ENCODE data around the gene CNTNAP2. TPM values are rescaled to one million over a fixed set of nuclear protein-coding genes. Genes with fewer than 3 reads are reported as not detected.

Gene CNTNAP2
- total and polyA plus RNA-seq, 2 of the 8 experiments (the other 6 are each of a cell fraction or from before 2014, with no cell fraction given), result 27.9 to 71.0 TPM

DNA sequence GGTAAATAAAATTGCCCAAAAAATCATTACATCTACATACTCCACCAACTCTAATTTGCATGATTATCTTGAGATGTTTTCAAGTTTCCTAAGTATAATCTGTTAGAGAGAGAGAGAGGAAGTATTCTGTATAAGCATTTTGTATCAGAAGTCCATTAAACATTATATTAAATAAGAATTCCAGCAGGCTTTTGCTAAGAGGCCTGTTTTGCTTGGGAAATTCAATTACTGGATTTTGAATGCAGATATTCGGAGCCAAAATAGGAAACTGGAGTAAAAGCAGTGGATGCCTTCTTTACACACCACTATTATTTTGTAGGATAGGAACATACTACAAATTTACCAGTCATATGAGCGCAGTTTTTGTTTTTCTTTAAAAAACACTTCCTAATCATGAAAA lies 727.8 kb downstream of the CNTNAP2 start (continued):
- TF ChIP-seq, protein P1, sequence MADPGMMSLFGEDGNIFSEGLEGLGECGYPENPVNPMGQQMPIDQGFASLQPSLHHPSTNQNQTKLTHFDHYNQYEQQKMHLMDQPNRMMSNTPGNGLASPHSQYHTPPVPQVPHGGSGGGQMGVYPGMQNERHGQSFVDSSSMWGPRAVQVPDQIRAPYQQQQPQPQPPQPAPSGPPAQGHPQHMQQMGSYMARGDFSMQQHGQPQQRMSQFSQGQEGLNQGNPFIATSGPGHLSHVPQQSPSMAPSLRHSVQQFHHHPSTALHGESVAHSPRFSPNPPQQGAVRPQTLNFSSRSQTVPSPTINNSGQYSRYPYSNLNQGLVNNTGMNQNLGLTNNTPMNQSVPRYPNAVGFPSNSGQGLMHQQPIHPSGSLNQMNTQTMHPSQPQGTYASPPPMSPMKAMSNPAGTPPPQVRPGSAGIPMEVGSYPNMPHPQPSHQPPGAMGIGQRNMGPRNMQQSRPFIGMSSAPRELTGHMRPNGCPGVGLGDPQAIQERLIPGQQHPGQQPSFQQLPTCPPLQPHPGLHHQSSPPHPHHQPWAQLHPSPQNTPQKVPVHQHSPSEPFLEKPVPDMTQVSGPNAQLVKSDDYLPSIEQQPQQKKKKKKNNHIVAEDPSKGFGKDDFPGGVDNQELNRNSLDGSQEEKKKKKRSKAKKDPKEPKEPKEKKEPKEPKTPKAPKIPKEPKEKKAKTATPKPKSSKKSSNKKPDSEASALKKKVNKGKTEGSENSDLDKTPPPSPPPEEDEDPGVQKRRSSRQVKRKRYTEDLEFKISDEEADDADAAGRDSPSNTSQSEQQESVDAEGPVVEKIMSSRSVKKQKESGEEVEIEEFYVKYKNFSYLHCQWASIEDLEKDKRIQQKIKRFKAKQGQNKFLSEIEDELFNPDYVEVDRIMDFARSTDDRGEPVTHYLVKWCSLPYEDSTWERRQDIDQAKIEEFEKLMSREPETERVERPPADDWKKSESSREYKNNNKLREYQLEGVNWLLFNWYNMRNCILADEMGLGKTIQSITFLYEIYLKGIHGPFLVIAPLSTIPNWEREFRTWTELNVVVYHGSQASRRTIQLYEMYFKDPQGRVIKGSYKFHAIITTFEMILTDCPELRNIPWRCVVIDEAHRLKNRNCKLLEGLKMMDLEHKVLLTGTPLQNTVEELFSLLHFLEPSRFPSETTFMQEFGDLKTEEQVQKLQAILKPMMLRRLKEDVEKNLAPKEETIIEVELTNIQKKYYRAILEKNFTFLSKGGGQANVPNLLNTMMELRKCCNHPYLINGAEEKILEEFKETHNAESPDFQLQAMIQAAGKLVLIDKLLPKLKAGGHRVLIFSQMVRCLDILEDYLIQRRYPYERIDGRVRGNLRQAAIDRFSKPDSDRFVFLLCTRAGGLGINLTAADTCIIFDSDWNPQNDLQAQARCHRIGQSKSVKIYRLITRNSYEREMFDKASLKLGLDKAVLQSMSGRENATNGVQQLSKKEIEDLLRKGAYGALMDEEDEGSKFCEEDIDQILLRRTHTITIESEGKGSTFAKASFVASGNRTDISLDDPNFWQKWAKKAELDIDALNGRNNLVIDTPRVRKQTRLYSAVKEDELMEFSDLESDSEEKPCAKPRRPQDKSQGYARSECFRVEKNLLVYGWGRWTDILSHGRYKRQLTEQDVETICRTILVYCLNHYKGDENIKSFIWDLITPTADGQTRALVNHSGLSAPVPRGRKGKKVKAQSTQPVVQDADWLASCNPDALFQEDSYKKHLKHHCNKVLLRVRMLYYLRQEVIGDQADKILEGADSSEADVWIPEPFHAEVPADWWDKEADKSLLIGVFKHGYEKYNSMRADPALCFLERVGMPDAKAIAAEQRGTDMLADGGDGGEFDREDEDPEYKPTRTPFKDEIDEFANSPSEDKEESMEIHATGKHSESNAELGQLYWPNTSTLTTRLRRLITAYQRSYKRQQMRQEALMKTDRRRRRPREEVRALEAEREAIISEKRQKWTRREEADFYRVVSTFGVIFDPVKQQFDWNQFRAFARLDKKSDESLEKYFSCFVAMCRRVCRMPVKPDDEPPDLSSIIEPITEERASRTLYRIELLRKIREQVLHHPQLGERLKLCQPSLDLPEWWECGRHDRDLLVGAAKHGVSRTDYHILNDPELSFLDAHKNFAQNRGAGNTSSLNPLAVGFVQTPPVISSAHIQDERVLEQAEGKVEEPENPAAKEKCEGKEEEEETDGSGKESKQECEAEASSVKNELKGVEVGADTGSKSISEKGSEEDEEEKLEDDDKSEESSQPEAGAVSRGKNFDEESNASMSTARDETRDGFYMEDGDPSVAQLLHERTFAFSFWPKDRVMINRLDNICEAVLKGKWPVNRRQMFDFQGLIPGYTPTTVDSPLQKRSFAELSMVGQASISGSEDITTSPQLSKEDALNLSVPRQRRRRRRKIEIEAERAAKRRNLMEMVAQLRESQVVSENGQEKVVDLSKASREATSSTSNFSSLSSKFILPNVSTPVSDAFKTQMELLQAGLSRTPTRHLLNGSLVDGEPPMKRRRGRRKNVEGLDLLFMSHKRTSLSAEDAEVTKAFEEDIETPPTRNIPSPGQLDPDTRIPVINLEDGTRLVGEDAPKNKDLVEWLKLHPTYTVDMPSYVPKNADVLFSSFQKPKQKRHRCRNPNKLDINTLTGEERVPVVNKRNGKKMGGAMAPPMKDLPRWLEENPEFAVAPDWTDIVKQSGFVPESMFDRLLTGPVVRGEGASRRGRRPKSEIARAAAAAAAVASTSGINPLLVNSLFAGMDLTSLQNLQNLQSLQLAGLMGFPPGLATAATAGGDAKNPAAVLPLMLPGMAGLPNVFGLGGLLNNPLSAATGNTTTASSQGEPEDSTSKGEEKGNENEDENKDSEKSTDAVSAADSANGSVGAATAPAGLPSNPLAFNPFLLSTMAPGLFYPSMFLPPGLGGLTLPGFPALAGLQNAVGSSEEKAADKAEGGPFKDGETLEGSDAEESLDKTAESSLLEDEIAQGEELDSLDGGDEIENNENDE (IDR thresholded peaks at IDR 0.05; ENCODE audit: insufficient replicate concordance, low read length), result no peak
- no peak for TF ChIP-seq CTBP2 (IDR thresholded peaks at IDR 0.05; ENCODE audit: borderline replicate concordance, insufficient read depth, insufficient read length, low read length)
- no peak for TF ChIP-seq CTCF (IDR thresholded peaks at IDR 0.05; ENCODE audit: control extremely low read depth in 1 of 3, insufficient read depth in 1 of 3, low read depth in 1 of 3, low read length in 3 of 3)
- TF ChIP-seq ZNF274 (IDR thresholded peaks at IDR 0.05; ENCODE audit: borderline replicate concordance, extremely low read depth, low read length), result no peak
- no peak for TF ChIP-seq TAF1 (IDR thresholded peaks at IDR 0.05; ENCODE audit: low read depth, low read length)
- no peak for TF ChIP-seq TEAD4 (IDR thresholded peaks at IDR 0.05; ENCODE audit: low read depth, low read length)
- no peak for TF ChIP-seq FOSL1 (IDR thresholded peaks at IDR 0.05; ENCODE audit: insufficient read depth, low read depth, low read length)
